HK-2 (cell line): ENCODE results near the gene CAPS2.
"Not testable (repeated sequence)": the region's sequence is repeated elsewhere in the genome, so short reads cannot be mapped to it uniquely, and the experiment has no call there.

Source experiments
- DNase-seq: peaks from one replicate; pipeline ENCODE4 v3.0.0-alpha.2; 2018; ENCODE audit not compliant: unreplicated experiment

Gene CAPS2

GRCh38 chr12:75329918-75330826 lies at the start of gene CAPS2:
Gene CAPS2, minus strand, starts transcription at chr12:75330324. Its CDS starts 3,826 bp downstream, at chr12:75326498.
- peak; percentile 80 for DNase-seq

- DNase-seq, result no peak
Observed at GRCh38 chr12:75378354-75378753, 48.2 kb upstream of the CAPS2 start.

GRCh38 chr12:75374971-75375370 lies 44.8 kb upstream of the CAPS2 start:
- no peak for DNase-seq

- DNase-seq, result no peak
Observed at GRCh38 chr12:75366629-75367028, 36.5 kb upstream of the CAPS2 start.

- DNase-seq, result no peak
Observed at GRCh38 chr12:75364919-75365318, 34.8 kb upstream of the CAPS2 start.

- no peak for DNase-seq
Observed at GRCh38 chr12:75361408-75361807, 31.3 kb upstream of the CAPS2 start.

- no peak for DNase-seq
Observed at GRCh38 chr12:75360920-75361319, 30.8 kb upstream of the CAPS2 start.

- DNase-seq, result no peak
Observed at GRCh38 chr12:75354011-75354410, 23.9 kb upstream of the CAPS2 start.

GRCh38 chr12:75350413-75350812 lies 20.3 kb upstream of the CAPS2 start:
- no peak for DNase-seq

- DNase-seq, result no peak
Observed at GRCh38 chr12:75349946-75350345, 19.8 kb upstream of the CAPS2 start.

- DNase-seq, result not testable (repeated sequence)
Observed at GRCh38 chr12:75346215-75346614, 16.1 kb upstream of the CAPS2 start.

GRCh38 chr12:75345531-75345930 lies 15.4 kb upstream of the CAPS2 start:
- no peak for DNase-seq

- DNase-seq, result no peak
Observed at GRCh38 chr12:75341873-75342272, 11.7 kb upstream of the CAPS2 start.

GRCh38 chr12:75337905-75338304 lies 7.8 kb upstream of the CAPS2 start:
- no peak for DNase-seq

- peak; percentile 82 for DNase-seq
Observed at GRCh38 chr12:75334384-75335030, 4.4 kb upstream of the CAPS2 start, which contains the start of gene GLIPR1L1. Gene GLIPR1L1, plus strand, starts transcription at chr12:75334670. Its CDS starts 59 bp downstream, at chr12:75334729.

GRCh38 chr12:75327642-75328041 lies 2.5 kb downstream of the CAPS2 start:
- no peak for DNase-seq

GRCh38 chr12:75323663-75324062 lies 6.5 kb downstream of the CAPS2 start:
- no peak for DNase-seq

GRCh38 chr12:75322464-75322863 lies 7.7 kb downstream of the CAPS2 start:
- DNase-seq, result no peak

- no peak for DNase-seq
Observed at GRCh38 chr12:75317784-75318183, 12.3 kb downstream of the CAPS2 start.

GRCh38 chr12:75315518-75315917 lies 14.6 kb downstream of the CAPS2 start:
- no peak for DNase-seq

GRCh38 chr12:75311369-75311768 lies 18.8 kb downstream of the CAPS2 start:
- no peak for DNase-seq

- DNase-seq, result no peak
Observed at GRCh38 chr12:75308279-75308678, 21.8 kb downstream of the CAPS2 start.
